Breast epithelium (tissue), 3 donors: ENCODE results near the gene ITGB2.

Experiments used
- CTCF ChIP-seq, 3 donors: fragments of 450-650 bp; IDR thresholded peaks; one replicate each; pipeline ENCODE4 v1.5.1; 2016 to 2017; ENCODE audit warnings: antibody characterized with exemption in 3 of 3, mild to moderate bottlenecking in 3 of 3, moderate library complexity in 3 of 3
- POLR2A ChIP-seq: fragments of 450-650 bp; IDR thresholded peaks from one replicate; pipeline ENCODE4 v1.6.1; 2016; ENCODE audit warnings: antibody characterized with exemption, mild to moderate bottlenecking, moderate library complexity
- POLR2AphosphoS5 ChIP-seq, 3 donors: sonication (generic); formaldehyde crosslinking; IDR thresholded peaks; one replicate each; pipeline ENCODE4 v1.6.1; 2017; ENCODE audit warnings: antibody characterized with exemption in 3 of 3

- TF ChIP-seq POLR2AphosphoS5 (IDR thresholded peaks at IDR 0.05) (no peak), CTCF (IDR thresholded peaks at IDR 0.05) (no peak), POLR2A (no peak)
These were observed 77.8 kb downstream of the ITGB2 start for GRCh38 chr21:44842721-44843445.
